ENCODE data around the gene FOSL2.
A peak's percentile ranks its signal among the peaks of the same experiment; 100 is the strongest.

Gene FOSL2

GRCh38 chr2:28392297-28393113 is at the start of gene FOSL2:
Gene FOSL2 (plus strand): TSS chr2:28392858. CDS start chr2:28393721, 863 bp downstream.
- peak; percentile 97 for DNase-seq

- no peak for DNase-seq
Observed at GRCh38 chr2:28343184-28343942, 49.3 kb upstream of the FOSL2 start.

GRCh38 chr2:28343971-28344715 is 48.5 kb upstream of the FOSL2 start:
- no peak for DNase-seq

- no peak for DNase-seq
Observed at GRCh38 chr2:28344756-28345373, 47.8 kb upstream of the FOSL2 start.

GRCh38 chr2:28345619-28346018 is 47.0 kb upstream of the FOSL2 start:
- DNase-seq, result no peak

GRCh38 chr2:28346587-28346986 is 46.1 kb upstream of the FOSL2 start:
- DNase-seq, result no peak

- DNase-seq, result no peak
Observed at GRCh38 chr2:28347193-28347592, 45.5 kb upstream of the FOSL2 start.

- peak; percentile 8 for DNase-seq
Observed at GRCh38 chr2:28347596-28347995, 45.1 kb upstream of the FOSL2 start.

- DNase-seq, result peak; percentile 79
Observed at GRCh38 chr2:28348149-28348567, 44.5 kb upstream of the FOSL2 start.

GRCh38 chr2:28348921-28349320 is 43.7 kb upstream of the FOSL2 start:
- no peak for DNase-seq

- DNase-seq, result no peak
Observed at GRCh38 chr2:28349546-28350165, 43.0 kb upstream of the FOSL2 start.

GRCh38 chr2:28350196-28350595 is 42.5 kb upstream of the FOSL2 start:
- no peak for DNase-seq

- no peak for DNase-seq
Observed at GRCh38 chr2:28350791-28351285, 41.8 kb upstream of the FOSL2 start.

GRCh38 chr2:28351621-28352020 is 41.0 kb upstream of the FOSL2 start:
- no peak for DNase-seq

GRCh38 chr2:28352104-28352503 is 40.6 kb upstream of the FOSL2 start:
- DNase-seq, result no peak

- DNase-seq, result no peak
Observed at GRCh38 chr2:28352610-28353195, 40.0 kb upstream of the FOSL2 start.

- no peak for DNase-seq
Observed at GRCh38 chr2:28354920-28355520, 37.6 kb upstream of the FOSL2 start.

GRCh38 chr2:28355521-28356094 is 37.0 kb upstream of the FOSL2 start:
- no peak for DNase-seq

GRCh38 chr2:28356095-28356911 is 36.4 kb upstream of the FOSL2 start:
- DNase-seq, result peak; percentile 40

- DNase-seq, result no peak
Observed at GRCh38 chr2:28357055-28357454, 35.6 kb upstream of the FOSL2 start.
